ENCODE results near the gene NDUFS6. TPM values are rescaled to one million over a fixed set of nuclear protein-coding genes. Genes with fewer than 3 reads are reported as not detected.

Gene NDUFS6
- total RNA-seq, 1 donor from 2014 or later, result 26.7 TPM

DNA sequence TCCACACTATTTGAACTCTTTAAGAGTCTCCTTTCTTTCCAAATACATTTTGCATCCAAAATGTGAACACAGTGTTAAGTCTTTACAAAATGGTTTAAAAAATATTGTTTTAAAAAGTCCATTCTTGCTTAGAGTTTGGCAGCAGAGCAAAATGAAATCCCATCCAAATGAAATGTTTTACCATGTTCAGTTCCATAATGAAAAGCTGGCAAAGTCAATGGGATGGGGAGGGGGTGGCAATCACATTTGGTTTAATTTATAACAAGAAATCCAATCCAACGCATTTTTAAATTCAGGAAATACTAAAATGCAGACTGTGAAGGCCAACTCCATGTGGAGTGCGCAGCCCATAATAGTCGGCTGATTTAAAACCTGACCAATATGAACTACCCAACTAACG is 41.0 kb upstream of the NDUFS6 start:
- TF ChIP-seq, protein P1, sequence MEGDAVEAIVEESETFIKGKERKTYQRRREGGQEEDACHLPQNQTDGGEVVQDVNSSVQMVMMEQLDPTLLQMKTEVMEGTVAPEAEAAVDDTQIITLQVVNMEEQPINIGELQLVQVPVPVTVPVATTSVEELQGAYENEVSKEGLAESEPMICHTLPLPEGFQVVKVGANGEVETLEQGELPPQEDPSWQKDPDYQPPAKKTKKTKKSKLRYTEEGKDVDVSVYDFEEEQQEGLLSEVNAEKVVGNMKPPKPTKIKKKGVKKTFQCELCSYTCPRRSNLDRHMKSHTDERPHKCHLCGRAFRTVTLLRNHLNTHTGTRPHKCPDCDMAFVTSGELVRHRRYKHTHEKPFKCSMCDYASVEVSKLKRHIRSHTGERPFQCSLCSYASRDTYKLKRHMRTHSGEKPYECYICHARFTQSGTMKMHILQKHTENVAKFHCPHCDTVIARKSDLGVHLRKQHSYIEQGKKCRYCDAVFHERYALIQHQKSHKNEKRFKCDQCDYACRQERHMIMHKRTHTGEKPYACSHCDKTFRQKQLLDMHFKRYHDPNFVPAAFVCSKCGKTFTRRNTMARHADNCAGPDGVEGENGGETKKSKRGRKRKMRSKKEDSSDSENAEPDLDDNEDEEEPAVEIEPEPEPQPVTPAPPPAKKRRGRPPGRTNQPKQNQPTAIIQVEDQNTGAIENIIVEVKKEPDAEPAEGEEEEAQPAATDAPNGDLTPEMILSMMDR (IDR thresholded peaks at IDR 0.05; ENCODE audit: unreplicated experiment), result no peak
- no peaks in the 10 kb centered on the region for H3K36me3 Mint-ChIP-seq
- H3K4me3 Mint-ChIP-seq, result no peak overlapping the region
- H3K27me3 Mint-ChIP-seq (ENCODE audit: low read depth), result peaks cover 35% of the 10 kb centered on the region
- H3K27ac Mint-ChIP-seq, result no peak overlapping the region
- peaks cover 10% of the 10 kb centered on the region for H3K9me3 Mint-ChIP-seq
- H3K4me1 Mint-ChIP-seq, result no peaks in the 10 kb centered on the region
- DNase-seq (ENCODE audit: low spot score in 2 of 2, unreplicated experiment in 2 of 2), result no peak

DNA sequence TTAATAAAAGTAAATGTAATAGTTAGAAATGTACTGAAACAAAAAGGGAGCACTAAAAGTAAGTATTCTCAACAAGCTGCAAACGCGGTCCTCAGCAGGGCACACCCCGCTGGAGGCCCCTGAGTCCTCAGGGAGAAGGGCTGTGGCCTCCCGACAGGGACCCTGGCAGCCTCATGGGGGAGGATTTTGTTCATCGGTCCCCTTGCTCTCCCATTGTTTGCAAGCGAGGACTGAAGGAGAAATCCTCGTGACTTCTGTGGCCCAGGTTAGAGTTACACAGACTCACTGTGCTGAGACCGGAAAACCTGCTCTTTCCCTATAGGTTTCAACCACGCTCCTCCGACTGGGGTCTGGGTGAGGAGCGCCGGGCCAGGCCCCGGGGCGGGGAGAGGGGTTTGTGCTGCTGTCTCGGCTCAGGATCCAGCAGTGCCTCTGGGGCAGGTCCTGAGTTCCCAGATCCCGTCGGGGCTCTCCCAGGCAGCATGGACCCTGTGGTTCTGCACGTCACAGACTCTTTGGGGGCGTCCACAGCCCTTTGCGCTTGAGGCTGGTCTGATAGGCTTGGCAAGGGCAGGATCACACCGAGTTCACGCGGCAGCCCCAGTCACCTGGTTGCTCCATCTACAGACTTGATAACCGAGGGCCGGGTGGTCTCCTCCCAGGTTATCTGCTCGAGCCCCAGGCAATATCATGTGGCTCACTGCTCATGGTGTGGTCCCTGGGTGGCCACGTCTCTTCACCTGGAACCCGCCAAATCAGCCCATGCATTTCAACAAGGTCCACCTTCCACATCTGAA is 40.4 kb upstream of the NDUFS6 start:
- Mint-ChIP-seq H3K4me1 (no peaks in the 10 kb centered on the region), H3K27ac (no peak overlapping the region), H3K4me3 (no peak overlapping the region), H3K36me3 (no peaks in the 10 kb centered on the region), H3K9me3 (peaks cover 10% of the 10 kb centered on the region), H3K27me3 (ENCODE audit: low read depth) (peaks cover 33% of the 10 kb centered on the region)
- DNase-seq (ENCODE audit: low spot score in 2 of 2, unreplicated experiment in 2 of 2), result peak in 1 of 2 experiments; percentile 27
- TF ChIP-seq, protein P1 (IDR thresholded peaks at IDR 0.05; ENCODE audit: unreplicated experiment), result no peak

DNA sequence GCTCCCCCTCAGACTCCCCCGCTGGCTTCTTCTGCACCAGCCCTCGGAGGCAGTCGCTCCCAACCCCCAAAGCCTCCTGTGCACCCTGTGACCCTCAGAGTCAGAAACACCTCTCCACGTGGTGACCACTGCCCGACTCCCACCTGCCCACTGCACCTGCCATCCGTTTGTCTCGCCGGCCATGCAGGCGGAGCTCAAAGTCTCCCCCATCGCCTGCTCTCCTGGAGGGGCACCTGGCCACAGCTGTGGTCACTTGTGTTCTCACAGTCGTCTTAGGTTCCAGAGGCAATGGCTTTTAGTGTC is 39.8 kb upstream of the NDUFS6 start:
- H3K4me1 Mint-ChIP-seq, result no peaks in the 10 kb centered on the region
- H3K4me3 Mint-ChIP-seq, result no peak overlapping the region
- H3K27me3 Mint-ChIP-seq (ENCODE audit: low read depth), result peaks cover 31% of the 10 kb centered on the region
- peak in 1 of 2 experiments; percentile 14 for DNase-seq (ENCODE audit: low spot score in 2 of 2, unreplicated experiment in 2 of 2)
- H3K36me3 Mint-ChIP-seq, result no peaks in the 10 kb centered on the region
- H3K9me3 Mint-ChIP-seq, result peaks cover 10% of the 10 kb centered on the region
- no peak overlapping the region for H3K27ac Mint-ChIP-seq
- TF ChIP-seq, protein P1 (IDR thresholded peaks at IDR 0.05; ENCODE audit: unreplicated experiment), result no peak

DNA sequence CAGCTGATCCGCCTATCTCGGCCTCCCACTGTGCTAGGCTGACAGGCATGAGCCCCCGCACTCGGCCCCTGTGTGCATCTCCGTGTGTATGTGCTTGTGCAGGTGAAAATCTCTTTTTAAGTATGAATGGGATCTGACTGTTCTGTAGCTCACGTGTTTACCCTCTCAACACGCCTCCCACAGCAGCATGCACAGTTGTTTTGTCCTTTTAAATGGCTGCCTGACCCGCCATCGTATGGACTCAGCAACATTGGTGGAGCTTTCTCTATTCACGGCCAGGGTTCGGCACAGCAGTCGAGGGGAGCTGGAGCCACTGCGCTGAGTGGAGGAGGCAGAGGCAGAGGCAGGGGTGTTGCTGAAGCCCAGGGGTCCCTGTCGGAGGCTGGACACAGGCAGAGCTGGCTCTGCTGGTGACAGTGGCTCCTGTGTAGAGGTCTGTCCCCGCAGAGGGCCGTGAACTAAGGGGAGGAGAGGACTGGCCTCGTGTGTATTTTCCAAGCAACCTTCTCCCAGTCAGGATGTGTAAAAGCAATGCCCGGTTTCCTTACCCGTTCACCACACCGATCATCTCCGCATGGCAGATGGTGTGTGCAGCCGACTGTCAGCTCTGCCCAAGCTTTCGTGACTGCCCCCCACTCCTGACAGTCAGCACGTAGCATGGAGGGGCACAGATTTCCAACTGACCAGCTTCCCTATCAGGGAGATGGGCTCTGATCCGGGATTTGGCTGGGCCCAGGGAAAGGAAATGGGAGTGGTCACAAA is 38.9 kb upstream of the NDUFS6 start:
- peak in 1 of 2 experiments; percentile 30 for DNase-seq (ENCODE audit: low spot score in 2 of 2, unreplicated experiment in 2 of 2)
- TF ChIP-seq, protein P1 (IDR thresholded peaks at IDR 0.05; ENCODE audit: unreplicated experiment), result no peak
- Mint-ChIP-seq H3K36me3 (no peaks in the 10 kb centered on the region), H3K9me3 (peaks cover 10% of the 10 kb centered on the region), H3K27ac (no peak overlapping the region), H3K4me3 (no peak overlapping the region), H3K27me3 (ENCODE audit: low read depth) (peaks cover 31% of the 10 kb centered on the region), H3K4me1 (no peaks in the 10 kb centered on the region)

DNA sequence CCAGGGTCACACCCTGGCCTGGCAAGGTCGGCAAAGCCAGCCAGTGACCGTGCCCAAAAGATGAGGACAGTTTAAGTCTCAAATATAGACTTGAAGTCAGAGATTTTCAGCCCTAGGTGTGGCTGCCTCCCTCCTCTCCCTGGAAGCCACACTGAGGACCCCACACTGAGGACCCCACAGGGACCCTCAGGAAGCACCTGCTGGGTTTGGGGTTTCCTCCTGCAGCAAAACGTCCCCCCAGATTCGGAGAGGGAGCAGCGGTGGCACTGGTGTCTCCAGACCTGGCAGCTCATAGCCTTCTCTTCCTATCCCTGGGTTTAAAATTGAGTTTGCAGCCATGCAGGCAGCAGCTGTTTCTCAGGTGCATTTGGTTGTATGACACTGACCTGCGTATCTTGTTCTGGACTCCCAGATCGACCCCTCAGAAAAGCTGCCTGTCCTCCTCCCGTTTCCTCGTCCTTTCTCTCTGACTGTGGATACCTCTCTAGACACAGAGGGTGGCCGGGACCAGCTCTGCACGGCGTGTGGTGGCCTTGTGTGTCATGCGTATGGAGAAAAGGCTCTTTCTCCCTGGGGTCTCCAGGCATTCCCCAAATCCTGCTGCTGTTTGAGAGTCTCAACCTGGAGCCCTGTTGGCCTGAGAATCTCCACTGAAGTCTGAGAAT is 38.2 kb upstream of the NDUFS6 start:
- Mint-ChIP-seq H3K4me1 (no peaks in the 10 kb centered on the region), H3K27ac (no peak overlapping the region), H3K9me3 (peaks cover 9% of the 10 kb centered on the region), H3K36me3 (no peaks in the 10 kb centered on the region), H3K27me3 (ENCODE audit: low read depth) (peaks cover 31% of the 10 kb centered on the region), H3K4me3 (no peak overlapping the region)
- DNase-seq (ENCODE audit: low spot score in 2 of 2, unreplicated experiment in 2 of 2), result peak in 1 of 2 experiments; percentile 34
- TF ChIP-seq, protein P1 (IDR thresholded peaks at IDR 0.05; ENCODE audit: unreplicated experiment), result no peak

All from mesothelial cell of epicardium (in vitro differentiated cells).